HepG2 (cell line): ENCODE results near the gene LDLR. TPM values are rescaled to one million over a fixed set of nuclear protein-coding genes. Genes with fewer than 3 reads are reported as not detected.

Experiments used
- DMAP1 ChIP-seq: IDR thresholded peaks from 2 replicates; pipeline ENCODE4 v1.6.1; 2016
- FOXK1 ChIP-seq: sonication (generic); formaldehyde crosslinking; IDR thresholded peaks from 2 replicates; pipeline ENCODE4 v1.4.0; 2020; ENCODE audit warnings: low read depth, missing genetic modification reagents, borderline replicate concordance
- HINFP ChIP-seq: sonication (generic); formaldehyde crosslinking; IDR thresholded peaks from 2 replicates; pipeline ENCODE4 v1.4.0; 2020; ENCODE audit warnings: low read depth, mild to moderate bottlenecking, missing genetic modification reagents
- HNF1B ChIP-seq: sonication (generic); formaldehyde crosslinking; IDR thresholded peaks from 2 replicates; pipeline ENCODE4 v1.5.1; 2020; ENCODE audit warnings: mild to moderate bottlenecking, moderate library complexity, missing genetic modification reagents
- MEIS1 ChIP-seq: sonication (generic); formaldehyde crosslinking; IDR thresholded peaks from 2 replicates; pipeline ENCODE4 v1.9.0; 2021; ENCODE audit warnings: mild to moderate bottlenecking, missing genetic modification reagents, moderate library complexity, borderline replicate concordance
- RAD51 ChIP-seq: fragments of 450-650 bp; IDR thresholded peaks from 2 replicates; pipeline ENCODE4 v1.6.1; 2016; ENCODE audit warnings: borderline replicate concordance
- RFXANK ChIP-seq: IDR thresholded peaks from 2 replicates; pipeline ENCODE4 v1.6.1; 2016
- SALL2 ChIP-seq: sonication (generic); formaldehyde crosslinking; IDR thresholded peaks from 2 replicates; pipeline ENCODE4 v1.8.1; 2023; ENCODE audit warnings: mild to moderate bottlenecking, missing genetic modification reagents, inconsistent platforms
- TBP ChIP-seq: sonication (generic); formaldehyde crosslinking; IDR thresholded peaks from 2 replicates; pipeline ENCODE4 v1.5.0; 2020; ENCODE audit warnings: missing genetic modification reagents
- ZBTB1 ChIP-seq: sonication (generic); formaldehyde crosslinking; IDR thresholded peaks from 2 replicates; pipeline ENCODE4 v1.4.0; 2020; ENCODE audit warnings: missing genetic modification reagents, borderline replicate concordance
- ZBTB34 ChIP-seq: sonication (generic); formaldehyde crosslinking; IDR thresholded peaks from 2 replicates; pipeline ENCODE4 v1.8.0; 2022; ENCODE audit warnings: mild to moderate bottlenecking, missing genetic modification reagents
- ZNF12 ChIP-seq: sonication (generic); formaldehyde crosslinking; IDR thresholded peaks from 2 replicates; pipeline ENCODE4 v1.5.0; 2020; ENCODE audit warnings: missing genetic modification reagents
- ZNF180 ChIP-seq: sonication (generic); formaldehyde crosslinking; IDR thresholded peaks from 2 replicates; pipeline ENCODE4 v1.4.0; 2020; ENCODE audit warnings: low read depth, missing genetic modification reagents, borderline replicate concordance
- ZNF205 ChIP-seq: IDR thresholded peaks from 2 replicates; pipeline ENCODE4 v1.6.1; 2018; ENCODE audit warnings: missing biosample characterization, missing genetic modification reagents
- ZNF235 ChIP-seq: sonication (generic); formaldehyde crosslinking; IDR thresholded peaks from 2 replicates; pipeline ENCODE4 v1.8.1; 2023; ENCODE audit warnings: mild to moderate bottlenecking, missing genetic modification reagents, borderline replicate concordance
- ZNF441 ChIP-seq: sonication (generic); formaldehyde crosslinking; IDR thresholded peaks from 2 replicates; pipeline ENCODE4 v1.7.0; 2021; ENCODE audit warnings: missing genetic modification reagents, borderline replicate concordance
- ZNF556 ChIP-seq: sonication (generic); formaldehyde crosslinking; IDR thresholded peaks from 2 replicates; pipeline ENCODE4 v1.4.0; 2020; ENCODE audit warnings: mild to moderate bottlenecking, missing genetic modification reagents, borderline replicate concordance
- ZNF674 ChIP-seq: sonication (generic); formaldehyde crosslinking; IDR thresholded peaks from 2 replicates; pipeline ENCODE4 v1.5.0; 2020; ENCODE audit warnings: low read depth, mild to moderate bottlenecking, missing genetic modification reagents
- ZNF710 ChIP-seq: sonication (generic); formaldehyde crosslinking; IDR thresholded peaks from 2 replicates; pipeline ENCODE4 v1.5.0; 2020; ENCODE audit warnings: mild to moderate bottlenecking, missing genetic modification reagents, borderline replicate concordance
- ZNF800 ChIP-seq: sonication (generic); formaldehyde crosslinking; IDR thresholded peaks from 2 replicates; pipeline ENCODE4 v1.4.0; 2020; ENCODE audit warnings: missing genetic modification reagents
- ZSCAN12 ChIP-seq: sonication (generic); formaldehyde crosslinking; IDR thresholded peaks from 2 replicates; pipeline ENCODE4 v1.9.0; 2021; ENCODE audit warnings: mild to moderate bottlenecking, missing genetic modification reagents
- polyA plus RNA-seq, 8 experiments: library from polyadenylated mRNA; depleted of rRNA in 3 of 8; stranded (reverse) in 7 of 8; unstranded in 1 of 8; fragments of >200 nt; fragmentation: Illumina TruSeq in 4 of 8; extraction: Trizol in 4 of 8; gene quantifications; 2 replicates each; pipeline versions ENCODE4 v1.2.1 to v1.2.3, GENCODE V29; 2011 to 2016; ENCODE audit warnings: low read depth in 4 of 8, missing spikeins in 1 of 8, mixed read lengths in 1 of 8; ENCODE audit not compliant: insufficient read depth in 1 of 8
- total RNA-seq, 5 experiments: library from RNA; depleted of rRNA; stranded (reverse); fragments of >200 nt; fragmentation: Illumina TruSeq; extraction: Trizol; gene quantifications; 2 replicates each; pipeline ENCODE4 v1.2.3, GENCODE V29; 2016; ENCODE audit warnings: low read depth in 1 of 5

LDLR gene
- total and polyA plus RNA-seq, 2 of the 13 experiments (the other 11 are each of a cell fraction or from before 2014, with no cell fraction given), result 51.6 to 92.5 TPM

GRCh38 chr19:11090264-11090996 is 1.2 kb downstream of the LDLR start (continued):
- 0 out of 2 replicates have a peak, but pooled peaks have one; percentile 34 for TF ChIP-seq HINFP (CRISPR knock-in tag)
- peak; percentile 50; the same call in 1 of the 2 replicates for TF ChIP-seq DMAP1 (CRISPR knock-in tag)
- no peak for TF ChIP-seq SALL2
- 0 out of 2 replicates have a peak, but pooled peaks have one; percentile 20 for TF ChIP-seq ZNF710 (CRISPR knock-in tag)
- no peak for TF ChIP-seq ZNF180 (CRISPR knock-in tag)
- no peak for TF ChIP-seq ZNF205 (CRISPR knock-in tag)
- no peak for TF ChIP-seq HNF1B (CRISPR knock-in tag)
- no peak for TF ChIP-seq ZNF556 (CRISPR knock-in tag)
- TF ChIP-seq ZNF800 (CRISPR knock-in tag), result no peak
- TF ChIP-seq ZNF235 (CRISPR knock-in tag), result no peak
- TF ChIP-seq FOXK1, result peak; percentile 58; the same call in 1 of the 2 replicates
- peak; percentile 40; the same call in 1 of the 2 replicates for TF ChIP-seq ZNF441 (CRISPR knock-in tag)
- no peak for TF ChIP-seq ZSCAN12
- TF ChIP-seq MEIS1 (CRISPR knock-in tag), result peak; percentile 66; the same call in 1 of the 2 replicates
- no peak for TF ChIP-seq RAD51
- TF ChIP-seq ZBTB34 (CRISPR knock-in tag), result no peak
- TF ChIP-seq RFXANK, result no peak
- no peak for TF ChIP-seq ZNF12 (CRISPR knock-in tag)
- no peak for TF ChIP-seq ZBTB1 (CRISPR knock-in tag)
- no peak for TF ChIP-seq TBP
- TF ChIP-seq ZNF674 (CRISPR knock-in tag), result 0 out of 2 replicates have a peak, but pooled peaks have one; percentile 44
